Stimulated activated naive CD4-positive, alpha-beta T cell treated with Interleukin-2 at 50 U/mL for 16 hours (primary cell): ENCODE results near the gene DLGAP1.
"Not testable (repeated sequence)": the region's sequence is repeated elsewhere in the genome, so short reads cannot be mapped to it uniquely, and the experiment has no call there.

Experiments
- DNase-seq: peaks from one replicate; lab custom pipeline; 2025; lab: John Stamatoyannopoulos, UW

DLGAP1 gene

DNA sequence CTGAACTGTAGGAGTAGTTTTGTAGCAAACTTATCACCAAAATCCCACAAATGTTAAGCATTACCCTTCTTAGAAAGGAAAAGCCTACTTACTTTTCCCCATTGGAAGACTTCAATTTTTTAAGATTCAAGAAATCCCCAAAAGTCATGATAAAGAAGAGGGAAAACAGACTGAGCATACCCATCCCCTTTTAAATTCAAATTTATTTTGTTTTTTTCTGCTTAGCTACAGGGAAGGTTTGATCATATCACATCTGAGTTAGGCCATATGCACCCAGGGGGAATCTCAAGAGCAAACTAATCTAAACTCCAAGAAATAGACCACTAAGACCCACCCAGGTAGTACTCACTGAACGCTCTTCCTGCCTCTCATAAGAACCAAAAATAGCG lies 830.6 kb downstream of the DLGAP1 start:
- no peak for DNase-seq

DNA sequence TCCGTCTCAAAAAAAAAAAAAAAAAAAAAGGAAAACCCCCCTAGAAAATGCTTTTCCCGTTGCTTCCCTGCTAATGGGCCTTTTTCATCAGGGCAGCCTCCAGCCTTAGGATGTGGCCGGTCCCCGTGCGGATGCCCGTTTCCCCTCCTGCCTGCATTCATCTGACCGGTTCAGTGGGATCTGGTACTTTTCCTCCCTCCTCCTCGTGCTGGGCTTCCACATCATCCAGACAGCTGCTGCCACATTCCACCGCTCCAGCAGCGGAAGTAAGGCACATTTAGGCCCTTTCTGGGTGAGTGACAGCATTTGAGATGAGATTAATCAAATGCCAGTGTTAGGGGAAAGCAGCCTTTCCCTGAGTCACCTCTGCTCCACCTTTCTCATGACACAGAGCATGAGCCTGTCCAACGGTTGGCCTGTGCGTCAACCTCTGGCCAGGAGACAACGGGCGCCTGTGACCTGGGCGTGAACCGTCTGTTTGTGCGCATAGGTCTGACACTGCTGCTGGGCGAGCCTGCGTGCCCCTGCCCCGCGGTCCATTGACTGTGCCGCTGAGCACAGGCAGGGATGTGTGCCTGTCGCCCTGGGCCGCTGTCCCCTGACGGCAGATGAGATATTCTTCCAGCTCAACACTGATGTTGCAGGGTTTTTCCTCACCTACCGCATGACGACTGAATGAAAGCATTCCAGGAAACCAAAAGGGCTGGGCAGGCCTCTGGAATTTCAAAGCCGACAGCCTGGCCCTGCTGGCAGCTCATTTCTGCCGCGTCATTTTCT lies 831.1 kb downstream of the DLGAP1 start:
- DNase-seq, result peak; percentile 13

DNA sequence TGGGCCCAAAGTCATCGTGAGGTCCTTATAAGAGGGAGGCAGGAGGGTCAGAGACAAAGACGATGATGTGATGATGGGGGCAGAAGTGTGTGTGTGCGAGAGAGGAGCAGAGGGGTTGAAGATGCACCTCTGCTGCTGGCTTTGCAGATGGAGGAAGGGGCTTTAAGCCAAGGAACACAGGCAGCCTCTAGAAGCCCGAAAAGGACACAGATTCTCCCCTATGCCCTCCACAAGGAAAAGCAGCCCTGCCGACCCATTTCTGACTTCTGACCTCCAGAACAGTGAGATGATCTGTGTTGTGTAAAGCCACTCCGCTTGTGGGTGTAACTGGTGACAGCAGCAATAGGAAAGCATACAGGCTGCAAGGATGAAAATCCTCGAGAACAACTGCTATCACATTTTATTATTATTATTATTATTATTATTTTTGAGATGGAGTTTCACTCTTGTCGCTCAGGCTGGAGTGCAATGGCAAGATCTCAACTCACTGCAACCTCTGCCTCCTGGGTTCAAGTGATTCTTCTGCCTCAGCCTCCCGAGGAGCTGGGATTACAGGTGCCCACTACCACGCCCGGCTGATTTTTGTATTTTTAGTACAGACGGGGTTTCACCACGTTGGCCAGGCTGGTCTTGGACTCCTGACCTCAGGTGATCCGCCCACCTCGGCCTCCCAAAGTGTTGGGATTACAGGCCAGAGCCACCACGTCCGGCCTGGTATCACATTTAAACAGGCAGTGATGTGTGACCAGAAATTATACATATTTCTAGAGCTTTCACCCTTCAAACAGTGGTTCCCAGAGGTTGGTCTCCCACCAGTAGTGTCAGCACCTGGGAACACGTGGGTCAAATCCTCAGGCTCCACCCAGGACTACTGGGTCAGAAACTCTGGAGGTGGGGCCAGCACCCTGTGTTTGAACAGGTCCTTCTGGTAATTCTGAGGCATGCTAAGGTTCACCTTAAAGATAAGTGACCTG lies 834.7 kb downstream of the DLGAP1 start:
- no peak for DNase-seq

DNA sequence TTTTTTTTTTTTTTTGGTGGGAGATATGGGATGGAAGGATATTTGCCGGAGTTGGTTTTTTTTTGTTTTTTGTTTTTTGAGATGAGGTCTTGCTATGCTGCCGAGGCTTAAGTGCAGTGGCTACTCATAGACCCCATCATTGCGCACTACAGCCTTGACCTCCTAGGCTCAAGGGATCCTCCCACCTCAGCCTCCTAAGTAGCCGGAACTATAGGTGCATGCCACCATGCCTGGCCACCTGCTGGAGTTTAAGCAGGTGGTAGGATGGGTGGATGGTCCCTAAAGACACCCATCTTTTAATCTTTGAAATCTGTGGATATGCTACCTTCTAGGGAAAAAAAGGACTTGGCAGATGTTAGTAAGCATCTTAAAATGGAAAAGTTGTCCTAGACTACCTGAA lies 835.4 kb downstream of the DLGAP1 start:
- no peak for DNase-seq

GRCh38 chr18:3619222-3619621 lies 835.9 kb downstream of the DLGAP1 start:
- no peak for DNase-seq

- no peak for DNase-seq
Measured at GRCh38 chr18:3616744-3617143, 838.4 kb downstream of the DLGAP1 start.

- DNase-seq, result no peak
Measured at GRCh38 chr18:3616142-3616541, 839.0 kb downstream of the DLGAP1 start.

DNA sequence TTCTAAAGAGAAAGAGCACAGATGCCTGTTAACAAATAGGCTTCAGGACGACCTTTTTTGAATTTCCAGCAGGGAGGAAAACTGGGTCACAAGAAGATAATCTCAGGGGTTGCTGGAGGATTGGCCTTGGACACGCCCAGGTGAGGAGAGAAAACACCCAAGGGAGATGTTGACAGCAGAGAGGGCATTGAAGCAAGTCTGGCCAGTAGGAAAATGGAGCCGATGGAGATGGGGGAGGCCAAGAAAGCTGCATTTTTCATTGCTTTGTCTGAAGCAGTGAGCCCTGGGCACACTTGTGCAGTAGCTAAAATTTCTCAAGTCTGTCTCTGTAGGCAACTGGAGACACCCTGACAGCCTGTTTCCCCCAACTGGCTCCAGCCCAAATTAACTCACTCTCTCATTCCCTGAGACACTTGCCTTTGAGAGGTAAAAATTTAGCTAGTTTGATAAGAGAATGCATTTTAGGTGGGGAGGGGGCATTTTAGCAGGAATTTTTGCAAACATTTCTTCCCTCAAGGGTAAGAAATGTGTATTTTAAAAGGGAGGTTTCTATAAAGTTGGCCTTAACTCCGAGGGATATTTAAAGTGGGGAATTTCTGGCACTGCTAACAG lies 839.6 kb downstream of the DLGAP1 start:
- no peak for DNase-seq

GRCh38 chr18:3612315-3612714 lies 842.8 kb downstream of the DLGAP1 start:
- DNase-seq, result no peak

DNA sequence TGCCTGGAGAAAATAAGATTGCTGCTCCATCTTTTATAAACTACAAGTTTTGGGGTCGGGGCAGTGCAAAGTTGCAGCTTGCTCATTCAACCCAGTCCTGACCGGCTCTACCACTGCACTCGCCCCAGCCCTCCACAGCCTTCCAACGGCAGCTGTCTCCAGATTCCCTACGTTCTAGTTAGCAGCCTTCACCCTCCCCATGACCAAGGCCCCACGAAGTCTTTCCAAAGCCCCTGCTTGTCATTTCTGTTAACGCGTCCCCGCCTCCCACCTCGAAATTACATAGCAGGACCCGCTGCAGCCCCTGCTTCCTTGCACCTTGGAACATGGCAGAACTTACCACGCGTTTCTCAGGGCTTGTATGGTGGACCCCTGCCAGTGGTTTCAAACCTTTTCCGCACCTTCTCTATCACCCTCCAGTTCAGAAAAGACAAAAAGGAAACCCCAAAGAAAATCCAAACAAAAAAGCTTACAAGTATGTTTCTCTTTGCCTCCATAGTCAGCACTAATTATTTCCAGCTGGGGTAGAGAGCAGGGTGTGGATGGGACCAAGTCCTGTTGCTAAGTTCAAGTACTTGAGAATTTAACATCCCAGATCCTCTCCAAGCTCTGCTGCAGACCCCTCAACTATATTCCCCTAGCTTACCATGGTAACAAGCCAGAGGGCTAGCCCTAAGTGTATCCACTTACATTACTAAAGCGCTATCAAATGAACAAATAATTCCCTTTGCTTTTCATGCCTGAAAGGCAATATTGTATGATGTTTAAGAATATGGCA lies 843.6 kb downstream of the DLGAP1 start:
- no peak for DNase-seq

GRCh38 chr18:3610813-3611212 lies 844.3 kb downstream of the DLGAP1 start:
- DNase-seq, result no peak

- no peak for DNase-seq
Measured at GRCh38 chr18:3610188-3610708, 844.9 kb downstream of the DLGAP1 start.

DNA sequence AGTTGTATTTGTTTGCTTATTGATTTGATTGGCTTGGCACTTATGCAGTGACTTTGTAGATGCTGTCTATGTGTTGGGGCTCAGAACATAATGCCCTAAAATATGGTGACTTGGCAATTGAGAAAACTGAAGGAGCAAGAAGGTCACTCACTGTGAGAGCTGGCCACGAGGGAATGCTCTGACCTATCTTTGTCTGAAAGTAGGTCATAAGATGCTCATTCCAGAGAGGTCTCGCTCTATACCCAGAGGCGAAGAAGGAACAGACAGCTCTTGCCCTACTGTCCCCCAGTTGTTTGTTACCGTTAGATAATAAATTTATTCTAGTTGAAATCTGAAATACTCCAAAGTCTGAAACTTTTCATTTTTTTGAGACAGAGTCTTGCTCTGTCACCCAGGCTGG lies 846.6 kb downstream of the DLGAP1 start:
- DNase-seq, result no peak

GRCh38 chr18:3608099-3608453 lies 847.0 kb downstream of the DLGAP1 start:
- not testable (repeated sequence) for DNase-seq

DNA sequence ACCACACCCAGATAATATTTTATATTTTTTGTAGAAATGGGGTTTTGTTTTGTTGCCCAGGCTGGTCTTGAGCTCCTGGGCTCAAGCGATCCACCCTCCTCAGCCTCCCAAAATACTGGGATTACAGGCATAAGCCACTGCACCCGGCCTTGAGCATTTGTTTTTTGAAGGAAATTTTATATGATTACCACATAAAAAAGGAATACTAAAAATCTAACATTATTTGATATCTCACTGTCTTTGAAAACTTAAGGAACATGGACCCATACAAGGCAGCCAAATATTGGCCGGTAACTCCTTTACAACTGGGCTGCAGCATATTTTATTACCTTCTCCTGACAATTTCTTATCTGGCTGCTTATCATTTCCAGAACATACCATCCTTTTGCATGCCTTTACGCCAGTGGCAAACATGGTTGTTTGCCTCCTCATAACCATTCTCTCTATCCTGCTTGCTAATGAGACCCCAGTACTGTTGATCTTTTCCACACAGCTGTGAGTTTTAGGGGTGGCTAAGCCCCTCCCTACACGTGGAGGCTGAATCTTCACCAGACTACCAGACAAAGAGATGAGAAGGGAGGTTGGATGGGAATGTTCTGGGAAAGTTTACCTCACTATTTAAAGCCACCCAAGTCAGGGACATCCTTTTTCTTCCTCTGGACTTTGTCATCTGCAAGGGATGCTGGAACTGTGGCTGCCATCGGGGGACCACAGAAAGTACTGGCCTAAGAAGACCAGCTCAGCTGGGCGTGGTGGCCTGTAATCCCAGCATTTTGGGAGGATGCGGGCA lies 847.6 kb downstream of the DLGAP1 start:
- DNase-seq, result no peak

DNA sequence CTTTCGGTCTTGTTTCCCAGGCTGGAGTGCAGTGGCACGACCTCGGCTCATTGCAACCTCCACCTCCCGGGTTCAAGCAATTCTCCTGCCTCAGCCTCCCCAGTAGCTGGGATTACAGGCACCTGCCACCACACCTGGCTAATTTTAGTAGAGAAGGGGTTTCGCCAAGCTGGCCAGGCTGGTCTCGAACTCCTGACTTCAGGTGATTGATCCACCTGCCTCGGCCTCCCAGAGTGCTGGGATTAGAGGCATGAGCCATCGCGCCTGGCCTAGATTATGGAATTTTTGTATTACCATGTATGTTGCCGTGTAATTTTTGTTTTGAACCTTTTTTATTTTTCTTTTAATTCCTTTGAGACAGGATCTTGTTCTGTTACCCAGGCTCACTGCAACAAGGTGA lies 848.2 kb downstream of the DLGAP1 start:
- DNase-seq, result not testable (repeated sequence)

DNA sequence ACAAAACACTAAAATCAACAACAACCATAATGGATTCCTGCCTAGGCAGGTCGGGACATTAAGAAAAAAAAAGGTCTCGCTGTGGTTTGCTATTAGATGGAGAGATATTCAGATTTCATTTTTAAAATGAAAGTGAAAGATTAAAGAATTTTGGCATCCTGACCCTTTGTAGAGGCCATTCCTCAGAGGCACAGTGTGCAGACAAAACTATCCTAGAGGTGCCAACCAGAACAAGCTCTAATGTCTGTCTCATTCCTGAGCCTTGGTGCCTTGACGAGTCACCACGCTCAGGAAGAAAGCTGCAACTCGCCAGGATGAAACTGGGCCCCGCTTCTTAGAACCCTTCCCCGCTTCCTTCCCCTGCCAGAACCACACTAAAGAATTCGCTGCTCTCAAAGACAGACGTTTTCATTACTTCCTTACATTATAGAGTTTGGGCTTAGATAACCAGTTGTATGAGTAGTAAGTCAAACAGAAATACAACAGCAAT lies 849.1 kb downstream of the DLGAP1 start:
- no peak for DNase-seq

DNA sequence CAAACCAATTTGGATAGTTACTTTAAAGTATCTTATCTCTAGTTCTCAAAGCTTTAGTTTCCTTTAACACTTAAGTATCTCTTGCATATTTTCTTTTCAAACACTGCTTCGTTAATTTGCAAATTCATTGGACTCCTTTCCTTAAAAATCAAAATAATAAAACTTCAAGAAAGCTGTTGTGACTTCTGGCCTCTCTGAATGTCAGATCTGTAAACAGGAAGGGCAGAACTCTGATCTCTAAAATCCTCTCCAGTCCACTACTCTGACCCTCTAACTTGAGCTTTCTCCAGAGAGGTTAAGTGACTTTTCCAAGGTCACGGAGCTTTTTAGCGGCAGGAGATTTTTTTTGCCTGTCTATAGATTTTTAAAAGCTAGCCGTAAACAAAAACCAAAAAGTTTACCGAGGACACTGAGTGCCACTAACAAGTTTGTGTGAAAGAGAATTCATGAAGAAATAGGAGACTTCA lies 849.6 kb downstream of the DLGAP1 start:
- DNase-seq, result no peak

- DNase-seq, result peak; percentile 26
Measured at GRCh38 chr18:3604498-3605408, 850.4 kb downstream of the DLGAP1 start.

DNA sequence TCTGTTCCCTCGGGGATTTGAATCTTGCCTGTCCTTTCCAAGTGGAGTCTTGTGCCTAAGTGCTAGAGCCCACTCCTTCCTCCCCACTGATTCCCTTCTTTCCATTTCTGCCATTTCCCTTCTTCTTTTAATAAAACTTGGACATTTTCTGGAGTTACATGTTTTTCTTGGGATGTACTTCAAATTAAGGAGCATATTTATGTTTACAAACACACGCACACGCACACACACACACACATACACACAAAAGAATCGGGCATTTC lies 850.9 kb downstream of the DLGAP1 start:
- DNase-seq, result no peak
